ENCODE data around the gene RICTOR.

Gene RICTOR

GRCh38 chr5:39074017-39074814 lies at the start of gene RICTOR:
Gene RICTOR, minus strand, starts transcription at chr5:39074399. Its CDS starts 22 bp downstream, at chr5:39074377.
- DNase-seq, result peak; percentile 94

- DNase-seq, result no peak
These were observed 47.7 kb upstream of the RICTOR start for GRCh38 chr5:39121922-39122321.

GRCh38 chr5:39121315-39121714 lies 47.1 kb upstream of the RICTOR start:
- DNase-seq, result no peak

- no peak for DNase-seq
These were observed 45.8 kb upstream of the RICTOR start for GRCh38 chr5:39120052-39120420.

- DNase-seq, result no peak
These were observed 45.3 kb upstream of the RICTOR start for GRCh38 chr5:39119404-39120051.

GRCh38 chr5:39118638-39119037 lies 44.4 kb upstream of the RICTOR start:
- DNase-seq, result no peak

GRCh38 chr5:39117401-39117800 lies 43.2 kb upstream of the RICTOR start:
- DNase-seq, result no peak

- no peak for DNase-seq
These were observed 42.4 kb upstream of the RICTOR start for GRCh38 chr5:39116344-39117170.

GRCh38 chr5:39115644-39116343 lies 41.6 kb upstream of the RICTOR start:
- no peak for DNase-seq

- DNase-seq, result no peak
These were observed 40.0 kb upstream of the RICTOR start for GRCh38 chr5:39114155-39114554.

- DNase-seq, result no peak
These were observed 39.3 kb upstream of the RICTOR start for GRCh38 chr5:39113354-39113953.

- DNase-seq, result no peak
These were observed 35.4 kb upstream of the RICTOR start for GRCh38 chr5:39109606-39110005.

- no peak for DNase-seq
These were observed 34.8 kb upstream of the RICTOR start for GRCh38 chr5:39108987-39109386.

- DNase-seq, result no peak
These were observed 33.2 kb upstream of the RICTOR start for GRCh38 chr5:39107350-39107749.

- no peak for DNase-seq
These were observed 32.1 kb upstream of the RICTOR start for GRCh38 chr5:39106322-39106721.

GRCh38 chr5:39104221-39104620 lies 30.0 kb upstream of the RICTOR start:
- DNase-seq, result no peak

- no peak for DNase-seq
These were observed 28.5 kb upstream of the RICTOR start for GRCh38 chr5:39102684-39103155.

GRCh38 chr5:39100851-39101396 lies 26.7 kb upstream of the RICTOR start:
- no peak for DNase-seq

GRCh38 chr5:39100301-39100850 lies 26.2 kb upstream of the RICTOR start:
- DNase-seq, result no peak

- DNase-seq, result no peak
These were observed 25.6 kb upstream of the RICTOR start for GRCh38 chr5:39099831-39100230.

GRCh38 chr5:39093352-39093751 lies 19.2 kb upstream of the RICTOR start:
- DNase-seq, result no peak

All from femur (tissue), 1 donor.